Stimulated activated naive CD8-positive, alpha-beta T cell treated with anti-CD3 and anti-CD28 coated beads, Interleukin-15, Interleukin-2, amounts not matched to agents 100 ng/mL and 50 ng/mL, for 24 hours (primary cell): ENCODE results near the gene SMIM12.
"Not testable (repeated sequence)": the region's sequence is repeated elsewhere in the genome, so short reads cannot be mapped to it uniquely, and the experiment has no call there.

Experiments
- H3K27ac Mint-ChIP-seq: one replicate; pipeline ENCODE4 v1.8.0; 2021; ENCODE audit warnings: mild to moderate bottlenecking, mixed read lengths
- H3K27me3 Mint-ChIP-seq: one replicate; pipeline ENCODE4 v1.8.0; 2021; ENCODE audit warnings: mixed read lengths
- H3K36me3 Mint-ChIP-seq: one replicate; pipeline ENCODE4 v1.8.0; 2021; ENCODE audit warnings: low read depth, mixed read lengths
- H3K4me1 Mint-ChIP-seq: one replicate; pipeline ENCODE4 v1.8.0; 2021; ENCODE audit warnings: low read depth, mixed read lengths
- H3K4me3 Mint-ChIP-seq: one replicate; pipeline ENCODE4 v1.8.0; 2021; ENCODE audit warnings: mild to moderate bottlenecking, mixed read lengths
- H3K9me3 Mint-ChIP-seq: one replicate; pipeline ENCODE4 v1.8.0; 2021; ENCODE audit warnings: mixed read lengths

Gene SMIM12

GRCh38 chr1:34810781-34811180, 48.8 kb downstream of the SMIM12 start:
- not testable (repeated sequence) for H3K27me3 Mint-ChIP-seq, H3K4me3 Mint-ChIP-seq, H3K36me3 Mint-ChIP-seq, H3K27ac Mint-ChIP-seq, H3K4me1 Mint-ChIP-seq, H3K9me3 Mint-ChIP-seq

- no peak overlapping the region for H3K4me3 Mint-ChIP-seq
- peaks cover 12% of the 10 kb centered on the region for H3K9me3 Mint-ChIP-seq
- no peaks in the 10 kb centered on the region for H3K4me1 Mint-ChIP-seq
- no peaks in the 10 kb centered on the region for H3K27me3 Mint-ChIP-seq
- peaks cover 9% of the 10 kb centered on the region for H3K36me3 Mint-ChIP-seq
- no peak overlapping the region for H3K27ac Mint-ChIP-seq
These were observed 51.3 kb downstream of the SMIM12 start for GRCh38 chr1:34808051-34808810.

DNA sequence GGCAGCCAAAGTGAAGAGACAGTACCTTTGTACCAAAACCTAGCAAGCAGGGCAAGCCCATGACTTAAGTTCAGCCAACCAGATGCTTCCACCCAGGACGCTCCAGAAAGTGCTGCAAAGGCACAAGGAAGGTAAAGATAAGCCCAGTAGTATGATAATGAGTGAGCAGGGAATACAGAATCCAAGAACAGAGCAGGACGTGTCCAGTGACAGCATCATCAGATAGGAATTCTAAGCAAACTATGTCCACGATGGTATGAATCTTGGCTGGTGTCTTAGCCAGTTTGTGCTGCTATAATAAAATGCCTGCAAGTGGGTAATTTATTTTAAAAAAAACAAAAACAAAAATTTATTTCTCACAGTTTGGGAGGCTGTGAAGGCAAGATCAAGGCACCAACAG, 53.2 kb downstream of the SMIM12 start:
- Mint-ChIP-seq H3K4me1 (no peaks in the 10 kb centered on the region), H3K4me3 (no peak overlapping the region), H3K36me3 (peaks cover 9% of the 10 kb centered on the region), H3K27me3 (no peaks in the 10 kb centered on the region), H3K9me3 (peaks cover 12% of the 10 kb centered on the region), H3K27ac (no peak overlapping the region)

DNA sequence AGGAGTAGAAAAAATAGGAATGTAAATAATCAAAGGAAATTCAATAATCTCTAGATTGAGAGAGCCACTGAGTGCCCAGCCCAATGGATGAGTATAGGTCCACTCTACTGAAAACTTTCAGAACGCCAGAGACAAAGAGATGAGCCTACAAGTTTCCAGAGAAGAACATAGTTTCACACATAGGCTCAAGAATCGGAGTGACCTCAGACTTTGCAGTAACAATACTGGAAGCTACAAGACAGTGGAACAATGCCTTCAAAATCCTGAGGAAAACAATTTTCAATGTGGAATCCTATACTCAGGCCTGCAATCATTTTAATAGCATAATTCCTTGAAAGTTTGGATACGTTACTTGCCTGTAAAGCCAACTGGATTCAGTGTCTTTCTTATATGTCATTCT, 55.8 kb downstream of the SMIM12 start:
- H3K27ac Mint-ChIP-seq = no peak overlapping the region
- peaks cover 9% of the 10 kb centered on the region for H3K36me3 Mint-ChIP-seq
- peaks cover 11% of the 10 kb centered on the region for H3K4me1 Mint-ChIP-seq
- H3K9me3 Mint-ChIP-seq = peaks cover 9% of the 10 kb centered on the region
- H3K4me3 Mint-ChIP-seq = no peak overlapping the region
- no peaks in the 10 kb centered on the region for H3K27me3 Mint-ChIP-seq
